Kidney (tissue), 14 donors: ENCODE data around the gene CLMN. TPM values are rescaled to one million over a fixed set of nuclear protein-coding genes. Genes with fewer than 3 reads are reported as not detected.

Experiments
- DNase-seq, 5 donors: peaks; one replicate each; pipeline ENCODE4 v3.0.0-alpha.2; 2013 to 2020
- FAIRE-seq: peaks from 2 replicates; lab custom pipeline; 2012; peaks lifted over from hg19 to GRCh38; lab: Jason Lieb, UNC
- H3K27ac ChIP-seq, 2 donors: one replicate each; pipeline ENCODE4 v1.7.0; 2013; ENCODE audit warnings: low read depth in 2 of 2, low read length in 2 of 2, inconsistent platforms in 1 of 2
- H3K27me3 ChIP-seq: one replicate; pipeline ENCODE4 v1.7.1; 2013; ENCODE audit warnings: low read length, inconsistent platforms; ENCODE audit not compliant: control insufficient read depth, insufficient read depth
- H3K36me3 ChIP-seq, 3 donors: one replicate each; pipeline versions ENCODE4 v1.7.0 to v1.7.1; 2013; ENCODE audit warnings: low read length in 3 of 3, control low read depth in 1 of 3, inconsistent platforms in 1 of 3; ENCODE audit not compliant: insufficient read depth in 3 of 3, control insufficient read depth in 2 of 3
- H3K4me1 ChIP-seq, 3 donors: one replicate each; pipeline versions ENCODE4 v1.7.0 to v1.7.1; 2013; ENCODE audit warnings: low read length in 3 of 3, inconsistent platforms in 1 of 3, low read depth in 1 of 3; ENCODE audit not compliant: control insufficient read depth in 2 of 3, insufficient read depth in 2 of 3
- H3K4me3 ChIP-seq, 3 donors: one replicate each; pipeline versions ENCODE4 v1.7.0 to v1.8.1; 2013; ENCODE audit warnings: low read length in 3 of 3, control low read depth in 1 of 3, inconsistent platforms in 1 of 3
- H3K9ac ChIP-seq, 3 donors: one replicate each; pipeline versions ENCODE4 v1.7.0 to v1.7.1; 2013; ENCODE audit warnings: low read length in 3 of 3, control low read depth in 1 of 3, inconsistent platforms in 1 of 3
- H3K9me3 ChIP-seq, 3 donors: one replicate each; pipeline versions ENCODE4 v1.7.0 to v1.7.1; 2013; ENCODE audit warnings: low read length in 3 of 3, control low read depth in 1 of 3, inconsistent platforms in 1 of 3; ENCODE audit not compliant: control insufficient read depth in 2 of 3, insufficient read depth in 1 of 3
- CTCF ChIP-seq: IDR thresholded peaks from 3 replicates; pipeline ENCODE4 v1.5.1; 2012; ENCODE audit warnings: mild to moderate bottlenecking, moderate library complexity, borderline replicate concordance; ENCODE audit not compliant: insufficient read depth; ENCODE audit errors: extremely low read depth
- intact Hi-C: fragments of 100-400 bp; cut with DNase I; formaldehyde crosslinking; loops from one replicate; pipeline ENCODE4 v1.11.1; 2022
- polyA plus RNA-seq: library from polyadenylated mRNA; stranded (reverse); fragments of 350-450 nt; fragmentation: Illumina TruSeq; extraction: RNeasy Lipid Tissue Mini Kit (QIAGEN cat#74804); gene quantifications from one replicate; pipeline ENCODE4 v1.2.3, GENCODE V29; 2014; ENCODE audit warnings: low read depth, low replicate concordance; ENCODE audit not compliant: insufficient read depth
- total RNA-seq: library from RNA; stranded (reverse); fragmentation: NEBNext Ultra II Directional; extraction: Animal tissue kit (Norgen Biotek cat#: 25700); gene quantifications from one replicate; pipeline ENCODE4 v1.2.1, GENCODE V29; 2021
- donor health status: control.
- donor health status: control.
- donor health status: control.
- donor health status: control.
- donor health status: control.
- donor health status: DM: yes; HTN: yes; CAD: no.
- donor health status: Normal renal cell carcinoma (clear cell type).

Gene CLMN
- total and polyA plus RNA-seq, 2 donors from 2014 or later, result 33.1 to 151 TPM

- peak overlapping the region in 1 of 3 donors; percentile 44 for H3K9ac ChIP-seq
- peak overlapping the region; percentile 74 to 77 for H3K27ac ChIP-seq
- H3K27me3 ChIP-seq, result no peaks in the 10 kb centered on the region
- intact Hi-C loops, result no loop called here
- peaks cover 2 to 47% (median 42%) of the 10 kb centered on the region in 3 donors for H3K4me1 ChIP-seq
- FAIRE-seq (no peak), DNase-seq (no peak)
- no peak overlapping the region for H3K4me3 ChIP-seq
- H3K36me3 ChIP-seq, result no peaks in the 10 kb centered on the region
- TF ChIP-seq CTCF, result no peak
- H3K9me3 ChIP-seq, result no peaks in the 10 kb centered on the region
Observed at GRCh38 chr14:95261616-95262510, 57.8 kb downstream of the CLMN start.

DNA sequence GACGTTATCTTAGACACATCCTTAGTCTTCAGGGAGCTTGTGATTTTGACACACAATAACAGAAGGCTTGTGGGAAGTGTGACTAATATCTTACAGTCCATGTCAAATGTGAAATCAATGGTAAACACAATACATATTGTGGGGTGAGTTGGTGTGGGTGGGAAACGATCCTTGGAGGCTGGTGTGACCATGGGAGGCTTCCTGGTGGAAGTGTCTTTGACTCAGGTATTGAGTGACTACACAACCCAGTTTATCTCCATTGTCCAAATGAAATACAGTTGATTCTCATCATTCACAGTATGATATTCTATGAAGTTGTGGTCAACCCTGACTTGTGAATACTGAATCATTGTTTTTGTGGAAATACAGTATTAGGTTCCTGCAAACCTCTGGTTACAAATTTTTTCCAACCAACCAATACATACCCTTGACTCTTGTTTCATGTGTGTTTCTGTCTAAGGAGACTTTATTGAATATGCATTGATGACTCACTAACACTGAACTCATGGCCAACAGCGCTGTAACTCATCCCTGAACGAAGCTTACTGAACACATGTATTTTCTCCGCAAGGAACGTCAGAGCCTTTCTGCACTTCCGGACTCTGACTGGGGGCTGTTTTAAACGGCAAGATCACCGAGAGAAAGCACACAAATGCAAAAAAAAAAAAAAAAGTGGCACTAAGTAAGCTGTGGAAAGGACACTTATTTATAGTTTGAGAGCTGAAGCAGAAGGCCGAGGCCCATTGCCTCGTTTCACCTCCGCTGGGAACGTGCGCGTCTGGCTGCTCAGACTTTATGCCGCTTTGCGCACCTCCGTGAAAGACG, 59.0 kb downstream of the CLMN start:
- FAIRE-seq (no peak), DNase-seq (peak in 1 of 5 donors; percentile 9)
- no peak overlapping the region for H3K4me3 ChIP-seq
- no peaks in the 10 kb centered on the region for H3K27me3 ChIP-seq
- H3K27ac ChIP-seq, result peak overlapping the region; percentile 74 to 77
- no peaks in the 10 kb centered on the region for H3K36me3 ChIP-seq
- intact Hi-C loops, result no loop called here
- no peaks in the 10 kb centered on the region for H3K9me3 ChIP-seq
- TF ChIP-seq CTCF, result no peak
- peak overlapping the region in 1 of 3 donors; percentile 44 for H3K9ac ChIP-seq
- H3K4me1 ChIP-seq, result peaks cover 7 to 55% (median 49%) of the 10 kb centered on the region in 3 donors

DNA sequence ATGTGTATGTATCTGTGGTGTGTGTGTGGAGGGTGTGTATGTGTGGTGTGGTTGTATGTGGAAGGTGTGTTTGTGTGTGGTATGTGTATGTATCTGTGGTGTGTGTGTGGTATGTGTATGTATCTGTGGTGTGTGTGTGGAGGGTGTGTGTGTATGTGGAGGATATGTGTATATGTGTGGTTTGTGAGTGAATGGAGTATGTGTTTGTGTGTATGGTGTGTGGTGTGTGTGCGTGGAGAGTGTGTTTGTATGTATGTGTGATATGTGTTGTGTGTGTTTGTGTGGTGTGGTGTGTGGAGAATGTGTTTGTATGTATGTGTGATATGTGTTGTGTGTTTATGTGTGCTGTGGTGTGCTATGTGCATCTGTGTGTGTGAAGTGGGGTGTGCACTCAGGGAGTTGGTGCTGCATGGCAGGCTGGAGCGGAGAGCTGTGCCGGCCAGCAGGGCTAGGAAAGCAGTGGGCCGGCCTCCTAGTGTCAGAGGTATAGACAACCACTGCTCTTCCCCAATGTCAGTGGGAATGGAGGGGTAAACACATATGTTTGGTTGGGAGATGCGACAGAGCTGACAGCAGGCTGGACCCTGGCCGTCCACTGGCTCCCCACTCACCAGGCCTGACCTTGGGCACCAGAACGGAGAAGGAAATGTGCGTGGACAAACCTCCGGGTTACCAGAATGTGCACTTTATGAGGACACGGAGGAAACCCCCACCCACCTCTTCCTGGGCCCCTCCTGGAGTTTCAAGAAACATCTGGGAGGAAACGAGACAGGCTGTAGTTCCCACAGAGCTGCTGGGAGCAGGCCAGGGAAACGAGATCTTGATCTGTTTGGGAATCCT, 60.7 kb downstream of the CLMN start:
- H3K9me3 ChIP-seq, result no peaks in the 10 kb centered on the region
- H3K4me3 ChIP-seq, result no peak overlapping the region
- no peak for TF ChIP-seq CTCF
- H3K36me3 ChIP-seq, result no peaks in the 10 kb centered on the region
- DNase-seq, result peak in 2 of 5 donors; percentile 11 to 41
- no peaks in the 10 kb centered on the region for H3K27me3 ChIP-seq
- H3K27ac ChIP-seq, result no peak overlapping the region
- FAIRE-seq, result no peak
- H3K4me1 ChIP-seq, result peaks cover 10 to 57% (median 50%) of the 10 kb centered on the region in 3 donors
- intact Hi-C loops, result no loop called here
- H3K9ac ChIP-seq, result no peak overlapping the region
